ENCODE results near the gene ACSS1.

The ACSS1 gene

DNA sequence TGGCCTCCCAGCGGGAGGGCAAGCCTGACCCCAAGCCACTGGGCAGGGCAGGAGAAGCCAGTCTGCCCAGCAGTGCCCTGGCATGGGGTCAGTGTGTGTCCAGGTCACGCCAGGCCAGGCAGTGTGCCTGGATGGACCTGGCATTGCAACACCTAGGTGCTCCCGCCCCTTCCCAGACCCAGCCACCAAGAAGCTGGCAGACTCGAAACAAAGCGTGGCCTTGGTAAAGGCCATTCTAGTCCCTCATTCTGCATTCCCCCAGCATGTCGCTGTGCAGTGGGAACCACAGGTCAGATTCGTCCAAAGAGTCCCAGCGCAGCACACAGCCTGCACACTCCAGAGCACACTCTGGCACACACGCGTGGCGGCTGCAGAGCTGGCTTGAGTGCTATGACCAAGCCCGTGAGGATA lies 46.1 kb downstream of the ACSS1 start:
- H3K9ac ChIP-seq (ENCODE audit: low read depth, low read length, poor library complexity, severe bottlenecking): no peak overlapping the region
- no peaks in the 10 kb centered on the region for H3K4me1 ChIP-seq (ENCODE audit: insufficient read depth, low read length, poor library complexity, severe bottlenecking)
- TF ChIP-seq EZH2phosphoT487 (IDR thresholded peaks at IDR 0.05; ENCODE audit: borderline replicate concordance): no peak
- TF ChIP-seq, protein P1, sequence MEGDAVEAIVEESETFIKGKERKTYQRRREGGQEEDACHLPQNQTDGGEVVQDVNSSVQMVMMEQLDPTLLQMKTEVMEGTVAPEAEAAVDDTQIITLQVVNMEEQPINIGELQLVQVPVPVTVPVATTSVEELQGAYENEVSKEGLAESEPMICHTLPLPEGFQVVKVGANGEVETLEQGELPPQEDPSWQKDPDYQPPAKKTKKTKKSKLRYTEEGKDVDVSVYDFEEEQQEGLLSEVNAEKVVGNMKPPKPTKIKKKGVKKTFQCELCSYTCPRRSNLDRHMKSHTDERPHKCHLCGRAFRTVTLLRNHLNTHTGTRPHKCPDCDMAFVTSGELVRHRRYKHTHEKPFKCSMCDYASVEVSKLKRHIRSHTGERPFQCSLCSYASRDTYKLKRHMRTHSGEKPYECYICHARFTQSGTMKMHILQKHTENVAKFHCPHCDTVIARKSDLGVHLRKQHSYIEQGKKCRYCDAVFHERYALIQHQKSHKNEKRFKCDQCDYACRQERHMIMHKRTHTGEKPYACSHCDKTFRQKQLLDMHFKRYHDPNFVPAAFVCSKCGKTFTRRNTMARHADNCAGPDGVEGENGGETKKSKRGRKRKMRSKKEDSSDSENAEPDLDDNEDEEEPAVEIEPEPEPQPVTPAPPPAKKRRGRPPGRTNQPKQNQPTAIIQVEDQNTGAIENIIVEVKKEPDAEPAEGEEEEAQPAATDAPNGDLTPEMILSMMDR (conservative IDR thresholded peaks at IDR 0.05; ENCODE audit: low read length): no peak
- peaks cover 93% of the 10 kb centered on the region; the same call in 1 of the 2 replicates for H3K36me3 ChIP-seq (ENCODE audit: insufficient read depth, low read length)
- H3K9me2 ChIP-seq (replicated peaks; ENCODE audit: low read depth, low read length): no peaks in the 10 kb centered on the region
- H4K20me1 ChIP-seq (ENCODE audit: insufficient read depth, low read length, poor library complexity, severe bottlenecking): no peaks in the 10 kb centered on the region
- no peak overlapping the region for H3K4me2 ChIP-seq (ENCODE audit: low read depth, low read length, poor library complexity, severe bottlenecking)
- no peaks in the 10 kb centered on the region for H3K27me3 ChIP-seq (ENCODE audit: insufficient read depth, low read length, poor library complexity, severe bottlenecking)
- no peaks in the 10 kb centered on the region for H3K79me2 ChIP-seq (ENCODE audit: insufficient read depth, low read length)
- no peaks in the 10 kb centered on the region for H3K9me3 ChIP-seq (ENCODE audit: insufficient read depth, low read depth, low read length)
- no peak overlapping the region for H2AFZ ChIP-seq (ENCODE audit: low read length)
- H3K4me3 ChIP-seq (ENCODE audit: low read length, poor library complexity, severe bottlenecking): no peak overlapping the region
- H3F3A ChIP-seq (ENCODE audit: low read depth): no peaks in the 10 kb centered on the region

DNA sequence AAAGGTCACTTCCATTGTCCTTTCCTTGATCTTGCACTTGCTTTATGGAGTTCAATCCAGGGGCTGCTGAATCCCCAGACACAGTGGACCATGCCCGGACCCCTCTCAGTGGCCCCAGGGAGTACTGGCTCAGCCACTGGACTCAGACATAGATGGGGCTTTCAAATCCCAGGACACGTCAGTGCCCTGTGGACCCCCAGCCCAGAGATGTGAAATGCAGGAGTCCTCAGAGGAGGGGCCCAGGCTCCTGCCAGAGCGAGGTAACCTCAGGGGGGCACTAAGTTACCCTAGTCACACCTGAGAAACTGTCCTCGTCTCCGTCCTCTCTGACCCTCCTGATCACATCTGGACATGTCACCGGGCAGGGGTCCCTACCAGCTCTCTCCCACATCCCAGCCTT lies 46.7 kb downstream of the ACSS1 start:
- Histone ChIP-seq H3K9me3 (ENCODE audit: insufficient read depth, low read depth, low read length) (no peaks in the 10 kb centered on the region), H4K20me1 (ENCODE audit: insufficient read depth, low read length, poor library complexity, severe bottlenecking) (no peaks in the 10 kb centered on the region), H3K27me3 (ENCODE audit: insufficient read depth, low read length, poor library complexity, severe bottlenecking) (no peaks in the 10 kb centered on the region), H3K9ac (ENCODE audit: low read depth, low read length, poor library complexity, severe bottlenecking) (no peak overlapping the region), H3K36me3 (ENCODE audit: insufficient read depth, low read length) (peaks cover 95% of the 10 kb centered on the region; the same call in 1 of the 2 replicates), H3F3A (ENCODE audit: low read depth) (no peaks in the 10 kb centered on the region), H3K9me2 (replicated peaks; ENCODE audit: low read depth, low read length) (no peaks in the 10 kb centered on the region), H3K4me3 (ENCODE audit: low read length, poor library complexity, severe bottlenecking) (no peak overlapping the region), H3K4me1 (ENCODE audit: insufficient read depth, low read length, poor library complexity, severe bottlenecking) (no peaks in the 10 kb centered on the region), H3K79me2 (ENCODE audit: insufficient read depth, low read length) (no peaks in the 10 kb centered on the region), H3K4me2 (ENCODE audit: low read depth, low read length, poor library complexity, severe bottlenecking) (no peak overlapping the region), H2AFZ (ENCODE audit: low read length) (no peak overlapping the region)
- no peak for TF ChIP-seq EZH2phosphoT487 (IDR thresholded peaks at IDR 0.05; ENCODE audit: borderline replicate concordance)
- TF ChIP-seq, protein P1 (conservative IDR thresholded peaks at IDR 0.05; ENCODE audit: low read length): no peak

GRCh38 chr20:25009218-25010145 lies 48.5 kb downstream of the ACSS1 start:
- Histone ChIP-seq H3K79me2 (ENCODE audit: insufficient read depth, low read length) (no peaks in the 10 kb centered on the region), H3K4me2 (ENCODE audit: low read depth, low read length, poor library complexity, severe bottlenecking) (no peak overlapping the region), H3K9me2 (replicated peaks; ENCODE audit: low read depth, low read length) (no peaks in the 10 kb centered on the region), H3K9me3 (ENCODE audit: insufficient read depth, low read depth, low read length) (no peaks in the 10 kb centered on the region), H3K4me1 (ENCODE audit: insufficient read depth, low read length, poor library complexity, severe bottlenecking) (no peaks in the 10 kb centered on the region), H3F3A (ENCODE audit: low read depth) (no peaks in the 10 kb centered on the region), H4K20me1 (ENCODE audit: insufficient read depth, low read length, poor library complexity, severe bottlenecking) (no peaks in the 10 kb centered on the region), H3K9ac (ENCODE audit: low read depth, low read length, poor library complexity, severe bottlenecking) (no peak overlapping the region), H2AFZ (ENCODE audit: low read length) (no peak overlapping the region), H3K27me3 (ENCODE audit: insufficient read depth, low read length, poor library complexity, severe bottlenecking) (no peaks in the 10 kb centered on the region), H3K4me3 (ENCODE audit: low read length, poor library complexity, severe bottlenecking) (no peak overlapping the region), H3K36me3 (ENCODE audit: insufficient read depth, low read length) (peaks cover 94% of the 10 kb centered on the region; the same call in 1 of the 2 replicates)
- TF ChIP-seq EZH2phosphoT487 (IDR thresholded peaks at IDR 0.05; ENCODE audit: borderline replicate concordance): no peak
- TF ChIP-seq, protein P1 (conservative IDR thresholded peaks at IDR 0.05; ENCODE audit: low read length): no peak

Measured in Loucy (cell line).